ENCODE measurements around the gene SLC2A8.

SLC2A8 gene

DNA sequence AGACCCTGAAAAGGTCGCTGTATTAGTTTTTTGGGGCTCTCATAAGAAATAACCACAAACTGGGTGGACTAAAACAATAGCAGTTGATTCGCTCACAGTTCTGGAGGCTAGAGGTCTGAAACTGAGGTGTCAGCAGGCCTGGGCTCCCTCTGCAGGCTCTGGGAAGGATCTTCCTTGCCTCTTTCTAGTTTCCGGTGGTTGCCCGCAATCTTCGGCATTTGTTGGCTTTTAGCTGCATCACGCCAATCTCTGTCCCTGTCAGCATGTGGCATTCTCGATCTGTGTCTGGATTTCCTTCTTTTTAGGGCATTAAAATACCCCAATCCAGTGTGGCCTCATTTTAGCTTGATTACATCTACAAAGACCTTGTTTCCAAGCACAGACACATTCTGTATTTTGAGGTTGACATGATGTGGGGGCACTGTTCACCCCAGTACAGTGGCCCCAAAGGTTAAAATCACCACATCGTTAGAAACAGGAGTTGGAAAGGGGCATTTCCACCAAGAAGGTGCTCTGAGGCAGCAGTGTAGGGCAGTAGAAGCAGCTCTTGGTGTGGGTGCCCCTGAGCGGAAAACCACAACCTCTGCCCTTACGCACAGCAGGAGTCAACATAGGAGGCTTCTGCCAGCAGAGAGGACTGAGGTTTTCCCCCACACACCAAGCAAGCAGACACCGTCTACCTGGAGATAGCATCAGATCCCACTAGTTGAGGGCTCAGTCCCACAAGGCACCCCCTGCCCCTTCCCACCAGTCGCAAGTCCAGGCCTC, 40.7 kb downstream of the SLC2A8 start:
- no peak for DNase-seq (ENCODE audit: low read depth)

DNA sequence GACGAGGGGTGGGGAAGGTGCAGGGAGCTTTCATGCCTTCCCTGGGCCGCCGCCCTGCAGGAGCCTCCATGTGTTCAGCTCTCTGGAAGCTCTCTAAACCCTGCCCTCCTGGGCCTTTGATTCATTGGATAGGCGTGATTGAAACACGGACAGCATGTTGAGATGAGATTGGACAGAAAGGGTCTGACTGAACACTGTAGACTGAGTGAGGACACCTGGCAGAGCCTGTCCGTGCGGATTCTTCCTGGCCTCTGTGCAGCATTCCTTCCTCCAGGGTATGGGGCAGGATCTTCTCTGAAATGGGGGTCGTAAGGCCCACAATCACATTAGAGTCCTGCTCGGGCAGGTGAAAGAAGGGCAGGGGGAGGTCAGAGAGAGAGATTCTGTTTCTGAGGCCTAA, 41.4 kb downstream of the SLC2A8 start:
- DNase-seq (ENCODE audit: low read depth), result no peak

DNA sequence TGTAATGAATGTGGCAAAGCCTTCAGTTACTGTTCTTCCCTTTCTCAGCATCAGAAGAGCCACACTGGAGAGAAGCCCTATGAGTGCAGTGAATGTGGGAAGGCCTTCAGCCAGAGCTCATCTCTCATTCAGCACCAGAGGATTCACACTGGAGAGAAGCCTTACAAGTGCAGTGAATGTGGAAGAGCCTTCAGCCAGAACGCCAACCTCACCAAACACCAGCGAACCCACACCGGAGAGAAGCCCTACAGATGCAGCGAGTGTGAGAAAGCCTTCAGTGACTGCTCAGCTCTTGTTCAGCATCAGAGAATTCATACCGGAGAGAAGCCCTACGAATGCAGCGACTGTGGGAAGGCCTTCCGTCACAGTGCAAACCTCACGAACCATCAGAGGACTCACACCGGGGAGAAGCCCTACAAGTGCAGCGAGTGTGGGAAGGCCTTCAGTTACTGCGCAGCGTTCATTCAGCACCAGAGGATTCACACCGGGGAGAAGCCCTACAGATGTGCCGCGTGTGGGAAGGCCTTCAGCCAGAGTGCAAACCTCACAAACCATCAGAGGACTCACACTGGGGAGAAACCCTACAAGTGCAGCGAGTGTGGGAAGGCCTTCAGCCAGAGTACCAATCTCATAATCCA, 47.4 kb downstream of the SLC2A8 start:
- no peak for DNase-seq (ENCODE audit: low read depth)

DNA sequence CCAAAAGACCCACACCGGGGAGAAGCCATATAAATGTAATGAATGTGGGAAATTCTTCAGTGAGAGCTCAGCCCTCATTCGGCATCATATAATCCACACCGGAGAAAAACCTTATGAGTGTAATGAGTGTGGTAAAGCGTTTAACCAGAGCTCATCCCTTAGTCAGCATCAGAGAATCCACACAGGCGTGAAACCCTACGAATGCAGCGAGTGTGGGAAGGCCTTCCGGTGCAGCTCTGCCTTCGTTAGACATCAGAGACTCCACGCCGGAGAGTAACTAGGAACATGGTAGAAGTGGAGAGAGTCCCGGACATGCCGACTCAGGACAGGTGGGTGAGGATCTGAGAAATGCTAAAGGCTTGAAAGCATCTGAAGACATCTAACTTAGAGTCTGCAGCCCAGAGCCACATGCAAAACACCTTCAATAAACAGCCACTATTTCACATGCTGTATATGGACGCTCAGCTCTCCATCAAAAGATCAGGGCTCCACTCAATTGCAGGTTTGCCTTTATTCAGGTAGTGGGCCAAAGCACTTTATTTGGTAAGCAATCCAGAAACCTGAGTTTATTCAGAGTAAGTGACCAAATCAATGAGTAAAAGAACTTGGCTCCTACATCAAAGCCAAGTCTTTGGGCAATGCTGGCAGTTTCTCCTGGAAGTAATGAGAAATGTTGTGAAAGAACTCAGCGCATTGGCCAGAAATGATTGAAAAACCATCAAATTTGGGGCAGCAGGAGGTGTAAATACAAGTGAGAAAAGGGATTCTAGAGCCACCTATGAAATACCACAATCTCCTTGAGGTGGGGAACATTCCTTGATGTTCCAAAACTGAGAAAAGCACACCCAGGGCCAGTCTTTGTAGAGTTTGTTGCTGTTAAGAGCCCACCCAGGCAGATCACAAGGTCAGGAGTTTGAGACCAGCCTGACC, 48.2 kb downstream of the SLC2A8 start:
- peak; percentile 73 for DNase-seq (ENCODE audit: low read depth)

DNA sequence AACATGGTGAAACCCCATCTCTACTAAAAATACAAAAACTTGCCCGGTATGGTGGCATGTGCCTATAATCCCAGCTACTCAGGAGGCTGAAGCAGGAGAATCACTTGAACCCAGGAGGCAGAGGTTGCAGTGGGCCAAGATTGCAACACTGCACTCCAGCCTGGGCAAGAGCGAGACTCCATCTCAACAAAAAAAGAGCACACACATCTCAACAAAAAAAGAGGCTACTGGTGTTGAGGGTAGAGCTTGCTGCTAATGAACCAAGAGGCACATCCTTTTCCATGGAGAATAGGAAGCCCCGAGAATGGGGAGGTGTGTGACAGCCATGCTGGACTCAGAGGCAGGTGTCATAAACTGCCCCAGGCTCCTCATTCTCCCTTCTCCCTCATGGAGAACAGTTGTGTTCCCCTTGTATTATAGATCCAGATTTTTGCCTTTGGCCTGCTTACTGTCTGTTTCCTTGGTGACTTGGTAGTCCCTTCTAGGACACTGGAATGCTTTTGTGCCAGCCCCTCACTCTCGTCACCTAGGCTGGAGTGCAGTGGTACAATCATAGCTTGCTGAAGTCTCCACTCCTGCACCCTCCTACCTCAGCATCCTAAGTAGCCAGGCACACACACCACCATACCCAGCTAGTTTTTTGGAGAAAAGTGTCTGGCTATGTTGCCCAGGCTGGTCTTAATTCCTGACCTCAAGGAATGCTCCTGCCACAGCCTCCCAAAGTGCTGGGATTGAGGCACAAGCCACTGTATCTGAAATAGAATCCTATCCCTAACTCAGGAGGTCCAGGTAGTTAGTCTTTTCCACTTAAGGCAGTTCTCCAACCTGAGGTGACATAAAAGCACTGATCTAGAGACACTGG, 49.1 kb downstream of the SLC2A8 start:
- DNase-seq (ENCODE audit: low read depth), result no peak

DNA sequence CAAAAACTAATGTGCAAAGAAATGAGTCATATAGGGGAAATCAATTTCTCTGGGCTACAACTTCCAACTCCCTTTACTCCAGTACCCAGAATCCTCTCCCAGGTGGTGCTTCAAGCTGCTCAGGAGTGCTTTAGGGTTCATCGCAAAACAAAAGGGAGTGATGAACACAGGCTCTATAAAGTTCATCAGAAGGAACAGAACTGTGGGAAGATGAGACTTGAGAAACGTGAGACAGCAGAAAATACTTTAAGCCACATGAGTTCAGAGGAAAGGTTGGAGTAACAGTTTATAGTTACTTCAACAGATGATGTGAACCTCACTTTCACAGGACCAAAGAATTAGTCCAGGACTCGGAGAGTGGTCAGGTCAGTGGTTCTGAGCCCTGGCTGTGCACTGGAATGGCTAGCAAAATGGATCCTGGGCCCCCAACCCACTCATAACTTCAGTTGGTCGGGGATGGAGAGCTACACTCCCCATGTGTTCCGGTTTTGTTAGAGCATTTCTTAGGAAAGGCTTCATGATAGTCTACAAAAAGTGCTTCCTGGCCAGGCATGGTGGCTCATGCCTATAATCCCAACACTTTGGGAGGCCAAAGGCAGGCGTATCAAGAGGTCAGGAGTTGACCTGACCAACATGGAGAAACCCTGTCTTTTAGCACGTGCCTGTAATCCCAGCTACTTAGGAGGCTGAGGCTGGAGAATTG, 49.9 kb downstream of the SLC2A8 start:
- no peak for DNase-seq (ENCODE audit: low read depth)

DNA sequence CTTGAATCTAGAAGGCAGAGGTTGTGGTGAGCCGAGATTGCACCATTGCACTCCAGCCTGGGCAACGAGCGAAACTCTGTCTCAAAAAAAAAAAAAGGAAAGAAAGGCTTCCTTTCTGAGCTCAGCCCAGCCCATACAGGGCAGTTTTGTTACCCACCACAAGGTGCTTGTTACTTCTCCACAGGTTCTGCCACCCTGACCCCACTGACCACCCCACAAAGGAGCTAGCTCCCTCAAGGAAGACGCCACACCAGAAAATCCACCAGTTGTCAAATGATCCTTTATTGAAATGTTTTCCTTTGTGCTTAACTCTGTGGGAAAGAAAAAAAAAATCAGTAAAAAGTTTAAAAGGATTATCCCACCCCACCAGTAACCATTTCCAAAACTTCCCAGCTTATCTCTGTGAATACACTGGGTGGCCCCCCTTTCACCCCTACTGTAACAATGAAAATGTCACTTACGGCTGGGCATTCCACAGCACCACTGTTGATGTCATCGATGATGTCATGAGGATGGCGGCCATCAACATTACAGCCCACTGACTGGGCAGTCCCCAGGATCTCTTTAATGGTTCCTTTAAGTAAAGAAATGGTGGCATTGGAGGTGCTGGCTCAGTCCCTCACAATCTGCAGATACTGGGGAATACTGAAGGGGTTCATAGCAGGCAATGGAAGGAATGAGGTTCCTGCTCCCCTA, 50.6 kb downstream of the SLC2A8 start:
- DNase-seq (ENCODE audit: low read depth), result no peak

DNA sequence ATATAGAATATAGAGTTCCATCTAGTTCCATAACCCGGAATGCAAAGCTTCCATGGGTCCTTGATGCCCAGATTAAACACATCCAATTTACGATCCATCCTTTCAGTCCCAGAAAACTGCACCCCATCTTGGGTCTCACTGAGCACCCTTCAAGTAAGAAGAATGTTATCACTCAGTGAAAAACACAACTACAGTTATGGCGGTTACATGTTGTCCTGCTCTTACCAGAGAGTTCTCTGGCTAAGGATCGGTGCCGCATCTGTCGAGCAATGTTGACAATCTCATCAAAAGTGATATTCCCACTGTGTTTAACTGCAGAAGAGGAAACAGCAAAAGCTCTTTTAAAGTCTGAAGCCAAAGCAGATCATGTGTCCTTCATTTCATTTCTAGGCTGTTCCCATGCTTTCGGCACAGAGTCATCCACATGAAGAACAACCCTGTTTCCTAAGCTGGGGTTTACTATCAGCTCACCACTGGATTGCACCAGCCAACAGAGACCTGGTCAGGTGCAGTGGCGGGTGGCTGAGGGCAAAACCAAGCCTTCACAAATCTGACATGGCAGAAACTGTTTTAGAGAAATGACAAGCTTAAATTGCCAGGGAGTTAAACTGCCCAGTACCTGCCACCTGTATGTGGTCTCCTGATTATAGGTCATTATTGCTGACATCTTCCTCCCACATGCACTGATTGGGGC, 51.3 kb downstream of the SLC2A8 start:
- DNase-seq (ENCODE audit: low read depth), result no peak

DNA sequence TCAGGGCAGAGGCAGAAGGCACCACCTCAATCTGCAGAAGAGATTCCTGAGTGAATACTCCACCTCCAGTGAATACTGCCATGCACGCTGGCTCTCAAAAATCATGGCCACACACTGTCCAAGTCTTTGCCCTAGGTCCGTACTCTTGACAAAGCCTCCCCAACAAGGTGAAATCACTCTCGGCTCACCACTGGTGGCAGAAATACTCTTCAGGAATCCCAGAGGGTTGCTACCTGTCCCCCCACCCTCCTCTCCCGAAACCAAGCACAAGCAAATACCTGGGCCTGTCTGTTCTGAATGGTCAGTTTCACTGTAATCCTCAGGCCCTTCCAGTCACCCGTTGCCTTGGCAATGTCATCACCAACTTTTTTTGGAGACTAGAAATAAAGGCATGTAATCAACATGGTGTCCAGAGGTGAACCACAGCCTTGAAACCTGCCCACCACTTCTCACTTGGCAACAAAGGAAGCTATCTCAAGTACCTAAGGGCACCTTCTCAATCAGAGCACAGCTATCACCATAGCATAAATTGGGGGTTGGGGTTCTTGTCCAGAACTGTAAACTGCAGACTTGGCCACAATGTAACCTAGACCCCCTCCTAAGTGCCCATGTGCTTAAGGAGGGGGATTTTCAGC, 52.5 kb downstream of the SLC2A8 start:
- DNase-seq (ENCODE audit: low read depth), result no peak

DNA sequence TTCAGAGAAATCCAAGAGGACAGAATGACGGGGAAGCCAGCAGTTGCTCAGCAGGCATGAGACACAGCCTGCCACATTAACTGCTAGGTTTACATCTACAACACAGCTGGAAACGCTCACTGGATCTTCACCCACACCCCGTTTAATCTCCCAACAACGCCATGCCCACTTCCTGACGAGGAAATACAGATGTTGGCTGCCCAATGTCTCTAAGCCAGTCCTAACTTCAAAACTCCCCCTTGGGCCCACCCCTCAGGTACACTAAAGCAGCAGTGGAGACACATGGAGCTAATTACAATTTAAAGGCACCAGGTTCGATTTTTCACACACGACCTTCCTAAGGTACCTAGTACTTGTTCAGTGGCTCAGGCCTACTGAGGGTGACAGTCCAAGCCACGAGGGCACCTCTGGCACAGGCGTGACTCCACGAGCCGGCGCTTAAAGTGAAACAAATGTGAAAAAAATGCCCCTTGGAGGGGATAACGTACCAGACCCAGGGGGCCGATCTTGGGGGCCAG, 53.3 kb downstream of the SLC2A8 start:
- peak; percentile 44 for DNase-seq (ENCODE audit: low read depth)

DNA sequence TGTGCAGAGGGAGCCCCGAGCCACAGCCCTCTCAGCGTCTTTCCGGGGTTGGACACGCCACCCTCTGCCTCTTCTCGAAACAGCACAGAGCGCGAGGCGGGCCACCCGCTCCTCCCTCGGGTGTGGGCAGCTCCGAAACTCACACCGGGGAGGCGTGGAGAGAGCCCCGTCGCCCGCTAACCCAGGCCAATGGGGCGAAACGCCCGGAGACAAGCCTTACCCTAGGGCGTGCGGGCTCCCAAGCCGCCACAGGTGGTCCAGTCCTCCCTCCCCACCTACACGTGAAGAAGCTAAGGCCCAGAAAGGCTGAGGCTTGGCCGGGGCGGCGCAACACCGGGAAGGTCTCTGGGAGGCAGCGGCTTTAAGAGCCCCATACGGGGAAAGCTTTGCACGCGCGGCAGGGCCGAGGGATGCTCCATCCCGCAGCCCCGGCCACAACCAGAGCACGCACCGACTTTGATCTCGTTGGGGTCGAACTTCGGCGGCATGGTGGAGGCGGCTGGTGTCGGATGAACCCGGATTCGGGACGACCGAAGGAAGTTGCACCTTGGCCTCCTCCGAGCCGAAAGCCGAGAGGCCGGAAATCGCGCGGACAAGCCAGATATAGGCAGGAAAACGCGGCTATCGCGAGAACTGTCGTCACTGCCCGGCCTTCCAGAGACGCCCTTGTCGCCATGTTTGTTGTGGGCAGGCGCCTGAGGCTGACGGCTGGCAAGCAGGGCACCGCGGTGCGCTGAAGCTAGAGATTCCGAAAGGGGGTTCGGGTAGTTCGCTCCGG, 54.0 kb downstream of the SLC2A8 start, which contains the start of the genes LRSAM1 and RPL12:
Gene LRSAM1, plus strand, starts transcription at position 681 of the 778 bp plus-strand sequence. CDS start 3,018 bp downstream, outside the sequence.
Gene RPL12, minus strand, starts transcription at position 577 of the 778 bp plus-strand sequence. Its CDS starts 89 bp downstream, at position 488.
- peak; percentile 94 for DNase-seq (ENCODE audit: low read depth)

DNA sequence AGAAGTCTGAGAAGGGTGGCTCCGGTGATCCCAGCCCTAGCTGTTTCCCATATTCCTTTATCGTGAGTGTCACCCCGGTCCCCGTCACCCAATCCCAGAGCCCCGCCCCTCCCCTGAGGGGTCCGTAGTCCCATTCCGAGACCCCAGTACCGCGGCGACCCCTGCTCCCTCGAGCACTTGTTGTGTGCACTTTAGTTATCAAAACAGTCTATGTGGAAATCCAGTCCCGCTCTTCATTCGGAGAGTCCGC, 54.6 kb downstream of the SLC2A8 start:
- DNase-seq (ENCODE audit: low read depth), result no peak

DNA sequence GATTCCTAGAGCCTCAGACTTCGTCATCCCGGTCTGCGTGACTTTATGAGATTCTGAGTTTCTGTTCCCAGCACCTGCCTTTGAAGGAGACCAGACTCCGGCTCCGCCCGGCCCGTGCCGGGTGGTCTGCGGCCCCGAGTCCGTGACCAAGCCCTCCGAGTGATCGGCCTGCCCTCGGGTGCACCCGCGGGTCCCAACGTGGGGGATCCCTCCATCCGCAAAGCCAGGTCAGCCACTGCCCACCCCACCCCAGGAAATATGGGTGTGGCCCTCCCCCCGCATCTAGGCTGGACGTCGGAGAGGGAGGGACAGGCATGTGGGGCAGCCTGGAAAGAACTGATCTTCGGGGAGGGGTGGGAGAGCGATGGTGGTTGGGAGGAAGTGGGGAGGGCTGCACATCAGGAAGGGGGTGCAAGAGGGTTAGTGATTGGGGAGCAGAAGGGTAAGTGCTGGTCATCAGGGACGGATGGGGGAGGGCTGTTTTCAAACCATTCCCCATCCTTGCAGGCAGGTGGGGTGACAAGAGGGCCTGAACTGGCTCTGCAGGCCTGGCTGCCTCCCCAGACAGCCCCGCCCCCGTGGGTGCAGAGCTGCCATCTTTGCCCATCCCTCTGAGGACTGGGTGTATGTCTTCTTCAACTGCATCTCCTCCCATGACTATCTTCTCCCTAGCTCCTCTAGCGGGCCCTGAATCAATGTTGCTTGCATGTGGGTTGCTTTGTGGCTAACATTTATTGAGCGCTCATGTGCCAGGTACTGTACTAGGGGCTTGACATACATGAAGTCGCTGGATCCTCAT, 55.1 kb downstream of the SLC2A8 start:
- no peak for DNase-seq (ENCODE audit: low read depth)

DNA sequence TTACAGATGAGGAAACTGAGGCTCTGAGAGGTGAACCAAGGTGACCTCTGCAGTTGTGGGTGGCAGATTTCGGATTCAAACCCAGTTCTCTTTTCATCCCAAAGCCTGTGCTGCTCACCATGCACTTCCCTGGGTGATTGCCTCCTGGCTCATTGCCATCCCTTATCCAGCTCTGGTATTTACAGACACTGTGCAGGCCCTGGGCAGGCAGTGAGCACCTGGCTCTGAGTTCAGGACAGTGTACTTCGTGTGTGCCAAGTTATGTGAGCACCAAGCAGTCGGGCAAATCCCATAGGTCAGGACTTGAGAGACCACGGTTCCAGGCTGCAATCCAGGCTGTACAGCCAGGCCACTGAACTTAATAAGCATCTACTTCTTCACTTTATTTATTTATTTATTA, 55.7 kb downstream of the SLC2A8 start:
- DNase-seq (ENCODE audit: low read depth), result no peak

DNA sequence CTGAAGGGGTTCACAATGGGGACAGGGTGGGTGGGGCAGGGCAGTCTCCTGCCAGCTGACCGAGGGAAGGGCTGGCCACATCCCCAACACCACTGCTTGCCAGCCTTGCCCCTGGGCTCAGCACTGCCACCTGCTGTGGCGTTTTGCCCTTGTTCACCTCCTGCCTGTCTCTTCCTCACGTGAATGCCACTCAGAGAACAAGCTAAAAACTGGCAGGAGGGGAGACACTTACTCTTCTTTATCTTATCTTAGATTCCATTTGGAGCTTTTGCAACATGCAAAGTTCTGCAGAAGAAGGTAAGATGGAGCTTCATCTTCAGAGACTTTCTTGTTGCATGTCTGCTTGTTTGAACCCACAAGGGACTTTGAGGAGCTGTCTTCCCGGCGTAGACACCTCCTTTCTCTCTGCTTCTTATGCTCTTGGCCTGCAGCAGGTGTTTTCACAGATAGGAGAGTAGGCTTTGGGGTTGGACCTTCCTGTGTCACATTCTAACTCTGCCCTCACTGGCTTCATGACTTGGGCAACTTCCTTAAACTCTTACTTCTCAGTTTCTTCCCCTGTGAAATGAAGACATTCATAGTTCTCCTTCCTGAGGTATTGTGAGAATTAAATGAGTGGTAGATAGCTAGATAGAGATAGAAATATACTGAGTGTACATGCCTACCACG, 58.5 kb downstream of the SLC2A8 start:
- no peak for DNase-seq (ENCODE audit: low read depth)

DNA sequence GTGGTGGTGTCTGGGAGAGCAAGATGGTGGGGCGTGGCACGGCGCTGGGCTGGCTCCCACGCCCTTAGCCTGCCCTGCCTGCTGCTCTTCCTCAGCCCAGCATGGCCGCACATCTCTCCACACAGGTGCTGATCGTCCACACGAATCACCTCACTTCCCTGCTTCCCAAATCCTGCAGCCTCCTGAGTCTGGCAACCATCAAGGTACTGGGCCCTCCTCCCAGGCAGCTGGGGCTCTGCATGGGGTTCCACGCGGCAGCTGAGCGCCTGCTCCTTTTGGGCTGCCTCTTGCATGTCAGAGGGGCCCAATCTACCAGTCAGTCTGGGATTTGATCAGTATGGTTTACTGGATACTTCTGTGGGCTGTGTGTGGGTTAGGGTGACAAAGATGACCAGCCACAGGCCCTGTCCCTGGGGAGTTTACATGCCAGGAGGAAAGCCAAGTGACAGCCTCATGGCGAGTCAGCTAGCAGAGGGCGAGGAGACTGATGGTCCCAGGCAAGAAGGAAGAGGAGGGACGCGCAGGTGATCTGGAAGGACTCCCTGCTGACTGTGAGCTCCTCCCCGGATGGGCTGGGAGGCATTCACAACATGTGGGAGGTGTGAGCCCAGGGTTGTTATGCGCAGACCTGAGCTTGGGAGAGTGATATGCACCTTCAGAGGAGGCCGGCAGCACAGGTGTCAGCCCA, 60.4 kb downstream of the SLC2A8 start:
- DNase-seq (ENCODE audit: low read depth), result no peak
